NCI-H2171 treated with DMSO at 0.1 percent for 48 hours (cell line): ENCODE data around the gene NTM.

Experiments
- DNase-seq: peaks from one replicate; lab custom pipeline; 2025; lab: John Stamatoyannopoulos, UW

The NTM gene

DNA sequence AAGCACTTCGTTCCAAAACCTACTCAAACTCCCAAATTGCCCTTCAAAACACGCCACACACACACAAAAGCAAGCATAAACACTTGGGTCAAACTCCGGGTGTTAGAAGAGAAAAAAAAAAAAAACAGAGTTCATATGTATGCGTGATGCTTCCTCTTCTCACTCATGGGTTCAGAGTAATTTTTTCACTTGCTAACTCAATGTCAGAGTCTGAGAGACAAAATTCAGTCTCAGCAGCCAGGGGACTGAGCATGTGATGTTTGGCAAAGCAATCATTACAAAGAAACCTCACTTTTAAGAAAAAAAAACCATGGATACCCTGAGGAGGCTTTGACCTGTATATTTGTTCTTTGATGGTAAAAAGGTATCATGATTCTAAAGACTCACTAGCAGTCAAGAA, 461.7 kb downstream of the NTM start:
- DNase-seq: no peak

DNA sequence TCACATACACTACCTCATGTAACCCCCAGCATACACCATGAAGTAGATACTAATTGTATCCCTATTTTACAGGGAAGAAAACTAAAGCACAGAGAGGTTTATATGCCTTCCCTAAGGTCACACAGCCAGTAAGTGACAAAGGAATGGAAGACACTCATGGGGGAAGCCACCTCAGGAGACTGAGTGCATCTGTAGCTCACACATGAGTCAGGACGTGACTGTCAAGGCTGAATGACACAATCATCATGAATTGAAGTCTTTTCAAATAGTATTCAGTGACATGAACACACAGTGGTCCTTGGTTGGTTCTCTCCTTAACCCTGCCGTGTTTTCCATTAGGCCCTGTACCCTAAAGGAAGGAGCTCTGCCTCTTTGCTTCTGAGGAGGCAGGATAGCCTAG, 463.0 kb downstream of the NTM start:
- DNase-seq: no peak

DNA sequence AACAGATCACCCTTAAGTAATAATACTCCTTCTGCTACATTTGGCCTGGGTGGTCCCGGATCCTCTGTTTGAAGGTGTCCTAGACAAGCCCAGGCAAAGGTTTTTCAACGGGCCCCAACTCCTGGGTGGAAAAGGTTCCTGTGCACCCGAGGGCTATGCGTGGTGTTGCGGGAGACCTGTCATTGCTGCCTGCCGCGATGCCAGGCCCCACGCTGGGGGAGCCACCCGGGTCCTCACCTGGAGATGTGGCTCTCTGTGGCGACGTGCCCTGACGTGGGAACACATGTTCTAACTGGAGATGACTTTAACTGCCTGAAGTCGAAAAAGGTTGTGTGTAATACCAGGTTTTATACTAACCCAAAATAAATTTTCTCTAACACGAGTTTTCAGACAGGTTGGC, 467.1 kb downstream of the NTM start:
- DNase-seq: no peak

DNA sequence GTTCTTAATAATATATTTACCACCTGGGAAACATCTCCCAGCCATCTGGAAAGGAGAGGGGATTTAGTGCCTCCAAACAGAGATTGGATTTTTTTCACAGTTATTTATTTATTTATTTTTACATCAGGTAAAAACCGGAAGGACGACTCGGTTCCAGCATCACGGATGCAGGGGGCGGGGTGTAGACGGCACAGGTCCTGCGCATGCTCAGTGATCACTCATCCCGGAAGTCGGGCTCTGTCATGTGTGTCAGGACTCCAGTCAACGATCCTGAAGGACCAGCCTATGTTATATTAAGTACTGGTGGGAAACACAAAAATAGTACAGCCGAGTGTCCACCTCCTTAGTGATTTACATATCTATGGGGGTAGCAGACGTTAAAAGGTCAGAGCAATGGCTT, 467.6 kb downstream of the NTM start:
- DNase-seq: no peak

GRCh38 chr11:131839326-131839725, 468.9 kb downstream of the NTM start:
- no peak for DNase-seq

DNA sequence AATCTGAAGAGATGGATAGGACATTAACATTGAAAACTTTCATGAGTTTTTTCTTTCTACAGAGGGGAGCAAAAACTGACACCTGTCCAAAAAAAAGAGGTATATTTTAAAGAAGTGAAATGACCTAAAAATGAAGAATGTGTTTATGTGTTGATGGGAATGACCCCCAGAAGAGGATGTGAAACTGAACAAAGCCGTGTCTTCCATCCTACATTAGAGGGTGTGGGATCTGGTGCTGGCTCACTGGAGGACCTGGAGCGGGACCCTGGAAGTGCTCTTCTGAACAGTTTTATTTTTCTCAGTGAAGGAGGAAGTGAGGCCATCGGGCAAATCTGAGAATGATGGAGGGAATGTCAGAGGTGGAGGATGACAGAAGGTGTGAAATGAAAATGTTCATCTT, 470.1 kb downstream of the NTM start:
- no peak for DNase-seq

DNA sequence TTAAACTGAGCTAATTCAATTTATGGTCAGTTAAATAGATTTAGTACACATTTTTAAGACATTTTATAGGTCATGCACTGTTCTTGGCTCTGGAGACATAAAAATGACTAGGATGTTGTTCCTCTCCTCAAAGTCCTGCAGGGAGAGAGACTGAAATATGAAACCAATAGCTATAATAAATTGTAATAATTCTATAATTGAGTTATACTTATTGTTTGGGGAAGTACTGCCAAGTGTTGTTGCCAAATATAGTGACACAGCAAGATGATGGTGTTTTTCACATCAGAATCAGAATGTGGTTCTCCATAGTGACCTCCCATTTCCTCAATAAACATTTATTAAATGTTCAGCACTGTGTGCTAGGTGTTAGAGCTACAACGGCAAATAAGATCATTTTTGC, 470.6 kb downstream of the NTM start:
- DNase-seq: no peak

DNA sequence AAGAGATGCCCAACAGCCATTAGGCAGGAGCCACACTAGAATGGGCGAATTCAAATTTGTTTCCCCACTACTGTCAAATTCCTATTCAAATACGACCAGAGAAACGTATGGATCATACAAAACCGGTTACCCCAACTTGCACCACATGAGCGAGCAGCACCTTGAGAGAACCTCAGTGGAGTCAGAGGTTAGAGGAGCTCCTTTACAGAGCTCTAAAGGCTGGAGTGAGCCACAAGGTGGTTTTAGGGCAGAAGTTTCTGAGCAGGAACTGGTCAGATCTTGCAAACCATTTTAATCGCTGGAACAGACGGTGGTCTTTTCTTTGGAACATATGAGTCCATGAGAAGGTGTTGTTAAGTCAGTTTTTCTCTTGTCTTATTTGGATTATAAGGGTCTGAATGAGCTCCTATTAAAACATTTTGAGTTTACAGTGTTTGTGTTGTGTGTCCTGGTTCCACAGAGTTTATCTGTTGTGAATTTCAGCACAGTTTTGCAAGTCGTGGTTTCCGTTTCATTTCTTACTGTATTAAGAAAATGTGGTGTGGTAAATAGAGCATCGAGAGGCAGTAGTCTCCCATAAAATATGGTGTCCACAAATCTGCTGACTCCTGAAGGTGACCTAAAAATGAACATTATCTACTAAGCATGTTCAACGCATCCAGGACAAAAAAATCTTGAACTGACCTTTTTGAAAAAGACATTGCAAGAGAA, 471.7 kb downstream of the NTM start:
- DNase-seq: no peak

DNA sequence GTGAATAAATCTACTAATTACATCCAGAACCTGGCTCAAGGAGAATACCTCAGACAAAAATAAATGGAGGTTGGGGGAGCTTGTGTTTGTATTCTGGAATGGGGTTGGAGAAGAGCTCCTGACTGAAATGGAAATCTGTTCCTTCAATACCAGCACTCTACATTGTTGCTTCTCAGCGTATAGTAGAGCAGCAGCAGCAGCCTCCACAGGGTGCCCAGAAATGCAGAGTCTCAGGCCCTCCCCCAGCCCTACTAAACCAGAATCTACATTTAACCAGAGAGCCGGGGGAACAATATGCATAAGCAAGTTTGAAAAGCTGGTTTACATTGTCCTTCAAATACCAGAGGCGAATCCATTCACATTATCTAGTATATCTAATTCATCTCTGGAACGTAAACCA, 474.8 kb downstream of the NTM start:
- DNase-seq: no peak

- DNase-seq: no peak
Measured at GRCh38 chr11:131849485-131849884, 479.1 kb downstream of the NTM start.

- no peak for DNase-seq
Measured at GRCh38 chr11:131850507-131850906, 480.1 kb downstream of the NTM start.

GRCh38 chr11:131851964-131852755, 481.7 kb downstream of the NTM start:
- no peak for DNase-seq

DNA sequence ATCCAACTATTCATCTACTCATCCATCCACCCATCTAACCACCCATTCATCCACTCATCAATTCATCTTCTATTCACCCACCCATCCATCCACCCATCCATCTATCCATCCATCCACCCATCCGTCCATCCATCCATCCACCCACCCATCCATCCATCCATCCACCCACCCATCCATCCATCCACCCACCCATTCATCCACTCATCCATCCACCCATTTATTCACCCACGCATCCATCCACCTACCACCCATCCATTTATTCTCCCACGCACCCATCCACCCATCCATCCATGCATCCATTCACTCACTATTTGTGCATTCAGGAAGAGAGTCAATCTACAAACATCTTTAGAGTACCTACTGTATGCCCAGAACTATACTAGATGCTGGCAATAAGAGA, 482.3 kb downstream of the NTM start:
- DNase-seq: no peak

DNA sequence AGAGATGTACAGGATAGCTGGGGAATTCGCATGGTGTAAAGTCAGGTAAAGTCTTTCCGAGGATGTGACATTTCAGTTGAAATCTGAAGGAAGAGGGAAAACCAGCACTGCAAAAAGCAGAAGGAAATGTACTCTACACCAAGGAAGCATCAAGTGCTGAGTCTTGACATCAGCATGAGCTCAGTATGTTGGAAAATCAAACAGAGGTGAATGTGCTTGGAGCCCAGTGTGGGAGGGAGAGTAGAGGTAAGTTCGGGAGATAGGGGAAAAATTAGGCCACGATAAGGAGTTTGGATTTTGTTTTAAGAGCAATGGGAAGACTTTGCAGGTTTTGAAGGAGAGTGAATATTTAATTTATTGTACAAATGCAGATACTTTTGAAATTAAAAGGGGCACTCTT, 484.0 kb downstream of the NTM start:
- DNase-seq: no peak

DNA sequence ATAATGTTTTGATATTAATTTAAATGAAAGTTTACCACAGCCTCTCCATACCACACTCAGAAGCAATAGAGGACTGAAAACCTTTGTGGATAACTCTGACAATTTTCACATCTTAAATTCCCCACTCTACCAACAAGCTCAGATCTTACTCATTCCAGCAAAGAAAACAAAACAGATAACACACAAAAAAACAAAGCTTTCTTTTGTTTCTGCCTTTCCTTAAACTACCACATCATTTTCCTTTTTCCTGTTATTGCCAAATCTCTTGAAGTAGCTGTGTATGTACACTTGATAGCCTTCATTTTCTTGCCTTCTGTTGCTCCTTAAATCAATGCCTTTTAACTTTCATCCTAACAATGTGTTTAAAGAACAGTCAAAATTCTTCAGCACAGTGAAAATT, 484.9 kb downstream of the NTM start:
- DNase-seq: no peak

DNA sequence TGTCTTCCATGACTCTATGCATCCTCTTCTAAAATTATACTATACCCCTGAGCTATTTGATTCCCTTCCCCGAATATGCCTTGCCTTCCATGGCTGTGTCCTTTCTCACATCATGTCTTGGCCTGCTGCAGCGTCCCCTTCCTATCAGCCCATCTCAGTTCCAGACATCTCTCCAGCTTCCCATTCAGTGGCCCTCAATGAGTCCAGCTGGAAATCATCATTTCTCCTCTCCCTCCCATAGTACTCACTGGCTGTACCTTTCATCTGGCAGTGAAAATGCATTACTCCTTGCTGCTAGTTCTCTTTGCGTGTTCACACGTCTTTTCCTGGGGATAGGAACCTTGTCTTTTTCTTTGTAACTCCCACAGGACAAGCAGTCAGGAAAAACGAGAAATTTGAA, 486.8 kb downstream of the NTM start:
- no peak for DNase-seq

GRCh38 chr11:131858505-131858904, 488.1 kb downstream of the NTM start:
- DNase-seq: no peak

DNA sequence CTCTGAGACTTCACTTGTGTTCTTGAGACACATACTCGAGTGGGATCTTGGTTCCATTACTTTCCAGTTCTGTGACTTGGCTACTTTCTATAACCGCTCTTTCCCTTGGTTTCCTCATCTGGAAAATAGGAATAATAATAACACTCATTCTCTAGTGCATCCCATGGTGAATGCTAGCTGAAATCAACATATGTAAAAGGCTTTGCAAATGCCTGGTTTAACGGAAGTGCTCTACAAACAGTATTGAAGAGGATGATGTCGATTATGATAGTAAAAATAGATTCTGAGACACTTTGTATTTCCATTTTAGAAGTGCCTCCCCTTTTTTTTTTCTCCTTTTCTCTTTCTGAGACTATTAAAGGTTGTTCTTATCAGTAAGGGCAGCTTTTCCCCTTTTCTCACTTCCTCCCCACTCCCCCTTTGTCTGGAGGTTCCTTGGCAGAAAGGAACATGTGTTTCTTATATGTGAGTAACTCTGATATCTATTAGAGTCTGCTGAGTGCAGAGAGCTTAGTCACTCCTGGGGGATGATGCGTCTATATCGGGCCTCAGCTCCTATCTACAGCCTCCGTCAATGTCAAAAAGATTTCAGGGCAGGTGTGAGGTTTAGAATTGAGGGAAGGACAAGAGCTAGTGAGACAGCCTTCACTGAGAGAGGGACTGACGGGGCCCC, 489.3 kb downstream of the NTM start:
- no peak for DNase-seq

GRCh38 chr11:131864228-131864627, 493.8 kb downstream of the NTM start:
- no peak for DNase-seq

DNA sequence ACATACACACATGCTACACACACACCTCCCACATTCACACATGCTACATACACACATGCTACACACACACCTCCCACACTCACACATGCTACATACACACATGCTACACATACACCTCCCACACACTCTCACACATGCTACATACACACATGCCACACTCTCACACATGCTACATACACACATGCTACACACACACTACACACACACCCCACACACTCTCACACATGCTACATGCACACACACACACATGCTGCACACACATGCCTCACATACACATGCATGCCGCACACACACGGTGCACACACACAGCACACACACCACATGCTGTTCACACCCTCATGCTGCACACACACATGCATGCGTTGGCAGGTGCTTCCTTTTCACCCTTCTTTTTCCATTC, 495.4 kb downstream of the NTM start:
- no peak for DNase-seq

- DNase-seq: no peak
Measured at GRCh38 chr11:131866535-131867400, 496.4 kb downstream of the NTM start.
